Measurements from ENCODE around the gene DAB2.

Gene DAB2

GRCh38 chr5:39448506-39449128 is 23.8 kb upstream of the DAB2 start:
- no peak overlapping the region for H3K4me3 ChIP-seq (ENCODE audit: low read depth, low read length)

GRCh38 chr5:39447968-39448367 is 23.2 kb upstream of the DAB2 start:
- no peak overlapping the region for H3K4me3 ChIP-seq (ENCODE audit: low read depth, low read length)

- H3K4me3 ChIP-seq (ENCODE audit: low read depth, low read length), result no peak overlapping the region
Observed at GRCh38 chr5:39447059-39447458, 22.3 kb upstream of the DAB2 start.

- no peak overlapping the region for H3K4me3 ChIP-seq (ENCODE audit: low read depth, low read length)
Observed at GRCh38 chr5:39446231-39446630, 21.5 kb upstream of the DAB2 start.

- H3K4me3 ChIP-seq (ENCODE audit: low read depth, low read length), result no peak overlapping the region
Observed at GRCh38 chr5:39443911-39444310, 19.1 kb upstream of the DAB2 start.

- no peak overlapping the region for H3K4me3 ChIP-seq (ENCODE audit: low read depth, low read length)
Observed at GRCh38 chr5:39442991-39443390, 18.2 kb upstream of the DAB2 start.

GRCh38 chr5:39441838-39442237 is 17.1 kb upstream of the DAB2 start:
- no peak overlapping the region for H3K4me3 ChIP-seq (ENCODE audit: low read depth, low read length)

- H3K4me3 ChIP-seq (ENCODE audit: low read depth, low read length), result no peak overlapping the region
Observed at GRCh38 chr5:39440958-39441624, 16.3 kb upstream of the DAB2 start.

GRCh38 chr5:39440192-39440957 is 15.6 kb upstream of the DAB2 start:
- H3K4me3 ChIP-seq (ENCODE audit: low read depth, low read length), result no peak overlapping the region

GRCh38 chr5:39439582-39440162 is 14.9 kb upstream of the DAB2 start:
- no peak overlapping the region for H3K4me3 ChIP-seq (ENCODE audit: low read depth, low read length)

GRCh38 chr5:39437467-39437866 is 12.7 kb upstream of the DAB2 start:
- no peak overlapping the region for H3K4me3 ChIP-seq (ENCODE audit: low read depth, low read length)

GRCh38 chr5:39433848-39434247 is 9.1 kb upstream of the DAB2 start:
- H3K4me3 ChIP-seq (ENCODE audit: low read depth, low read length), result no peak overlapping the region

GRCh38 chr5:39432696-39433530 is 8.1 kb upstream of the DAB2 start:
- H3K4me3 ChIP-seq (ENCODE audit: low read depth, low read length), result no peak overlapping the region

- H3K4me3 ChIP-seq (ENCODE audit: low read depth, low read length), result no peak overlapping the region
Observed at GRCh38 chr5:39430461-39430860, 5.7 kb upstream of the DAB2 start.

GRCh38 chr5:39428640-39429039 is 3.9 kb upstream of the DAB2 start:
- H3K4me3 ChIP-seq (ENCODE audit: low read depth, low read length), result no peak overlapping the region

GRCh38 chr5:39427633-39428032 is 2.9 kb upstream of the DAB2 start:
- no peak overlapping the region for H3K4me3 ChIP-seq (ENCODE audit: low read depth, low read length)

GRCh38 chr5:39427229-39427628 is 2.4 kb upstream of the DAB2 start:
- no peak overlapping the region for H3K4me3 ChIP-seq (ENCODE audit: low read depth, low read length)

- no peak overlapping the region for H3K4me3 ChIP-seq (ENCODE audit: low read depth, low read length)
Observed at GRCh38 chr5:39426746-39427105, 1.9 kb upstream of the DAB2 start.

- H3K4me3 ChIP-seq (ENCODE audit: low read depth, low read length), result no peak overlapping the region
Observed at GRCh38 chr5:39426051-39426745, 1.4 kb upstream of the DAB2 start.

- no peak overlapping the region for H3K4me3 ChIP-seq (ENCODE audit: low read depth, low read length)
Observed at GRCh38 chr5:39423331-39423751, 1.4 kb downstream of the DAB2 start.

Measured in iPS-11a (cell line).